Small intestine (tissue), 7 donors: ENCODE measurements around the gene CFAP65. TPM values are rescaled to one million over a fixed set of nuclear protein-coding genes. Genes with fewer than 3 reads are reported as not detected.
A peak's percentile ranks its signal among the peaks of the same experiment; 100 is the strongest.

Experiments used
- DNase-seq, 2 donors: peaks; one replicate each; pipeline versions ENCODE4 v3.0.0 to v3.0.0-alpha.2; 2013
- FAIRE-seq: peaks from 2 replicates; lab custom pipeline; 2012; peaks lifted over from hg19 to GRCh38; lab: Jason Lieb, UNC
- H3K27ac ChIP-seq, 3 donors: one replicate each; pipeline ENCODE4 v1.5.1; 2013; ENCODE audit warnings: low read length in 2 of 3, mild to moderate bottlenecking in 2 of 3, control low read depth in 1 of 3, inconsistent platforms in 1 of 3, low read depth in 1 of 3, moderate library complexity in 1 of 3
- H3K27me3 ChIP-seq, 3 donors: one replicate each; pipeline ENCODE4 v1.6.1; 2013; ENCODE audit warnings: low read length in 3 of 3, inconsistent platforms in 1 of 3; ENCODE audit not compliant: control insufficient read depth in 3 of 3, insufficient read depth in 3 of 3
- H3K36me3 ChIP-seq, 3 donors: one replicate each; pipeline ENCODE4 v1.6.1; 2013; ENCODE audit warnings: low read length in 3 of 3, inconsistent platforms in 1 of 3, low read depth in 1 of 3, mild to moderate bottlenecking in 1 of 3, moderate library complexity in 1 of 3; ENCODE audit not compliant: control insufficient read depth in 3 of 3, insufficient read depth in 2 of 3
- H3K4me1 ChIP-seq, 3 donors: one replicate each; pipeline ENCODE4 v1.6.1; 2013; ENCODE audit warnings: low read length in 2 of 3, inconsistent platforms in 1 of 3, low read depth in 1 of 3, mild to moderate bottlenecking in 1 of 3, moderate library complexity in 1 of 3; ENCODE audit not compliant: control insufficient read depth in 3 of 3, insufficient read depth in 2 of 3
- H3K4me3 ChIP-seq, 3 donors: one replicate each; pipeline ENCODE4 v1.5.1; 2013; ENCODE audit warnings: low read length in 3 of 3, control low read depth in 1 of 3, inconsistent platforms in 1 of 3, low read depth in 1 of 3, mild to moderate bottlenecking in 1 of 3, moderate library complexity in 1 of 3
- H3K9me3 ChIP-seq, 2 donors: one replicate each; pipeline ENCODE4 v1.6.1; 2013; ENCODE audit warnings: low read depth in 1 of 2, low read length in 1 of 2; ENCODE audit not compliant: control insufficient read depth in 2 of 2, insufficient read depth in 1 of 2
- WGBS, 3 donors: extraction: QIAGEN DNeasy Blood & Tissue Kit; methylation state at CpG; one replicate each; pipeline ENCODE4 v1.1.7; 2013; 5-methylcytosine and 5-hydroxymethylcytosine counted together
- polyA plus RNA-seq, 4 donors: library from polyadenylated mRNA; stranded (reverse) in 3 of 4; unstranded in 1 of 4; fragments of 200-250 nt in 3 of 4; fragments of 120-200 nt in 1 of 4; gene quantifications; one replicate each; pipeline versions ENCODE4 v1.2.1 to v1.2.3, GENCODE V29; 2013
- donor health status: healthy with polysubstance abuse.
- donor health status: control.
- donor health status: control.
- donor health status: Bipolar disorder and iron deficiency.
- donor health status: healthy.

Gene CFAP65
- polyA plus RNA-seq, 4 donors: 0.06 to 4.3 (median 1.1) TPM; not detected in 1

DNA sequence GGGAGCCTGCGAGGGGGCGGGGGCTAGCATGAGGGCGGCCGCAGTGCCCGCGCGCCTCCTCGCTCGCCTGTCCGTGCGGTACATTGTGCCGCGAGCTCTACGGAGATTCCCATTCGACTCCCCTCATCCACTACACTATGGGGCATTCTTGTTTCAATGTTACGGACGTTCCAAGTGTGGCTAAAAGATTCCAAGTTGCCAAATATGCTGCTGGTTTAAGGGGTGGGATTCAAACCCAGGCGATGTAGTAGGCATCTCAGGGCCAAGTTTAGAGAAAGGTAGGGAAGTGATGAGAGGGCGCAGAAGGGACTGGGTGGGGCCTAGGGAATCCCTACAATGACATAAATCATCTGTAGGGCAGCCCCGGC is 38.1 kb downstream of the CFAP65 start:
- DNase-seq (no peak), FAIRE-seq (no peak)
- WGBS, 3 donors: 6 to 11% (median 10%) methylated on average over 15 to 20 of the region's 20 CpGs
- Histone ChIP-seq H3K36me3 (no peaks in the 10 kb centered on the region), H3K4me3 (peak overlapping the region in 1 of 3 donors; percentile 21), H3K27me3 (peaks cover 0 to 70% (median 51%) of the 10 kb centered on the region in 3 donors), H3K4me1 (peaks cover 0 to 15% (median 4%) of the 10 kb centered on the region in 3 donors), H3K9me3 (no peaks in the 10 kb centered on the region), H3K27ac (no peak overlapping the region)

DNA sequence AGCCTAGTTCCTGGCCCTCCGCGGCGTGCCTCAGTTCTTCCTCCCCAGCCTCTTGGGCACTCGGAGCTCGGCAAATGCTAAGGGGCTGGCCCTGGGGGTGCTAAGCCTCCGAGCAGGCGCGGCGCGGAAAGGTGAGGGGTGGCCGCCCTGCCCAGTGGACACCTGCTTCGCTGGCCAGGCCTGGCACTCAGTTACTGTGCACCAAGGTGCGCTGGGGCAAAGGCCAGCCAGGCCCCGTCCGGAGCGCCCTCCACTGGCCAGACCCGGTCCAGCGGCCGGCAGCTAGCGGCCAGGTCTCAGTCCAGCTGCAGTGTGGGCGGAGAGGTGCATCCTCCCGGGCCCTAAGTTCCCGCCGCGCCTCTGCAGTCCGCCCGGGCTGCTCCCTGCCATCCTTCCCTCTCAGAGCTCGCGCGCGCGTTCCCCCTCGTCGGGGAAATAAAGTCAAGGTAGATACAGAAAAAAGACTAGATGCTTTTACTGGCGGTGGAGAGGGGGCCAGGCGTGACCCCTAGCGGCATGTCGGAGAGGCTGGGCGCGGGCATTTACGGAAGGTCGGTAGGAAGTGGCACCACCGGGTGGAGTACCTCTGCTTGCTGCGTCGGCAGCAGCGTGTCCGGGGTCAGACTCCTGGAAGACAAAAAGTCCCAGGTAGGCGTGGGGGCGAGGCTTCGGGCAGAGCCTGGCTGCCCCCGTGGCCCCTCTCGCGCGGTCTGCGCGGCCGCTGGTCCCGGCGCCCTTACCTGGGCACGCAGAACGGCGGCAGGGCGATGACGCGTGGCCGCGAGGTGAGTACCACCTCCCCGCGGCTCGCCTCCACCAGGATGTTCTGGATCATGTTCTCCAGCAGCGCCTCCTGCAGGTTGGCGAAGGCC is 38.7 kb downstream of the CFAP65 start:
- WGBS, 3 donors: 2% methylated on average over 64 to 72 of the region's 72 CpGs

DNA sequence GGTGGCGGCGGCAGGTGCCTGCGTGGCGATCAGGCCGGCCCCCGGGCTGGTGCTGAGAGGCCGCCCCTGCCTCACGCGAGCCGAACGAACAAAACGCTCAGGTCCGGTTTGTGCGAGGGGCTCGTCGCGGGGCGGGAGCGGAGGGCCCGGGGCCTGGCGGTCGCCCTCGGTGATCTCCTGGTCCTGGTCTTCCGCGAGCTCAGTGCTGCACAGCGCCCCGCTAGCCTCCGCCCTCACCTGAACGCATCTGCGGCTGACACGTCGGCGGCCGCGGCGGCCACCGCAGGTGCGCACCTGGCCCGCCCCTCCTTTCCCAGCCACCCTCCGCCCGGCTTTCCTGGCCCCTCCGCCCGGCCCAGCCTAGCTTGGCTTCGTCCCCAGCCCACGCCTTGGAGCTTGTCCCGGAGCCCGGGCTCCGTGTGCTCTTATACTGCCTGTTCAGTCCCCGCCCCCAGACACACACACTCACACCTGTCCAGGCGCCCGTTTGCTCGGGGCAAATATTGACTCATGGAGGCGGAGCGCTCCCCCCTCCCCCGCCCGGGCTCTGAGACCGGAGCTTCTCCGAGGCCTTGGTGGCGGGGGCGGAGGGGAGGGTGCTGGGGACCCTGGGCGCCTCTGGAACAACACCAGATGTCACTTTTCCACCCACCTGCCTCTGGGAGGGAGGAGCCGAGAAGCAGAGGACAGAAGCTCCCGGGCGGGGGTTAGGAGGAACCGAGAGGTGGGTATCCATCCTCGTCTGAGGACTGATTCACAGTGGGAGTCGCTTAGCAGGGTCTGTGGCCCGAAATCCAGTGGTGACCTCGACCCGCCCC is 39.5 kb downstream of the CFAP65 start:
- H3K4me3 ChIP-seq: peak overlapping the region in 2 of 3 donors; percentile 33 to 41
- H3K36me3 ChIP-seq: no peaks in the 10 kb centered on the region
- FAIRE-seq (no peak), DNase-seq (peak; percentile 92 to 93)
- H3K4me1 ChIP-seq: peaks cover 0 to 15% (median 4%) of the 10 kb centered on the region in 3 donors
- WGBS, 3 donors: 1 to 3% (median 1%) methylated on average over 50 to 70 of the region's 70 CpGs
- H3K9me3 ChIP-seq: no peaks in the 10 kb centered on the region
- peak overlapping the region; percentile 27 to 76 (median 74) for H3K27ac ChIP-seq
- peaks cover 2 to 75% (median 51%) of the 10 kb centered on the region in 3 donors for H3K27me3 ChIP-seq

More for the DNA sequence above, 38.7 kb downstream of the CFAP65 start:
- no peaks in the 10 kb centered on the region for H3K36me3 ChIP-seq
- peaks cover 0 to 15% (median 4%) of the 10 kb centered on the region in 3 donors for H3K4me1 ChIP-seq
- peaks cover 0 to 74% (median 51%) of the 10 kb centered on the region in 3 donors for H3K27me3 ChIP-seq
- H3K9me3 ChIP-seq: no peaks in the 10 kb centered on the region
- peak; percentile 72 to 87 for DNase-seq
- FAIRE-seq: no peak
- H3K27ac ChIP-seq: peak overlapping the region; percentile 7 to 76 (median 74)
- H3K4me3 ChIP-seq: peak overlapping the region; percentile 16 to 41 (median 33)

DNA sequence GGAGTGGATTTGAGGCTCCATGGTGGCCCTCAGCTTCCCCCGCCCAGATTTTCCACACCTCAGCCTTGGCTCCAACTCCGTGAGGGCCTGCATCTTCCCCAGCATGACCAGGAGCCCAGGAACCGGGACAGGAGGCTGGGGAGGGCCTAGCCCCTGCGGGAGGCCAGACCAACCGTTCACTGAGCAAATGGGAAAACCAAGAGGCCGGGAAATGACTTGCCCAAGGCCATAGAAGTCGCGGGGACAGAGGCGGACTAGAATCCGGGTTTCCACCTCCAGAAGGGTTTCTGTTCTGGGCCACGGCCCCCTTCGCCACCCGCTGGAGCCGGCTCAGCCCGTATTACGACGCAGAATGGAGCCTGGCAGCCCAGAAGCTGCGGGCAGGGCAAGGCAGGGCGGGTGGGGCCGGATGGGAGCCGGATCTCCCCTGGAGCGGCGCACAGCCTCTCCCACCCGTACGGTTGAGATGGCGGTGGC is 40.2 kb downstream of the CFAP65 start:
- DNase-seq (no peak), FAIRE-seq (no peak)
- Histone ChIP-seq H3K27me3 (peaks cover 4 to 81% (median 51%) of the 10 kb centered on the region in 3 donors), H3K4me3 (peak overlapping the region in 2 of 3 donors; percentile 33 to 41), H3K9me3 (no peaks in the 10 kb centered on the region), H3K36me3 (no peaks in the 10 kb centered on the region), H3K27ac (peak overlapping the region; percentile 27 to 68 (median 67)), H3K4me1 (peaks cover 2 to 21% (median 4%) of the 10 kb centered on the region in 3 donors)
- WGBS, 3 donors: 6 to 9% (median 7%) methylated on average over 24 to 26 of the region's 26 CpGs

DNA sequence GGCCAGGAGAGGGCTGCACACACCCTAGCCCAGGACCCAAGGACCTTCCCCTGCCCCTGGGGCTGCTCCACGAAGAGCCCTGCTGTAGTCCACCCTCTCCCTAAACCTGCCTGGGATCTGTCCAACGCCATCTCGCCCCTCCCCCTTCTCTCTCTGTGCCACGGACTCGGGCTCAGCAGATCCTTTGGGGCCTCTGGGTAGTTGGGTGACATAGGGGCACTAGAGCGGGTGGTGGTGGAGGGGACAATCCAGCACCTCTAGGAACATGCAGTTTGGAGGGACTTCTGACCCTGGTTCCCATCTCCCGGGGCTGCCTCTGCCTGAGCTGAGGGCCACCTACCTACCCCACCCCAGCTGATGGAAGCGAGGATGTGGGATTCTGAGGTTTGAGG is 40.8 kb downstream of the CFAP65 start:
- DNase-seq (no peak), FAIRE-seq (no peak)
- Histone ChIP-seq H3K27ac (peak overlapping the region in 2 of 3 donors; percentile 67 to 68), H3K4me3 (peak overlapping the region in 2 of 3 donors; percentile 33 to 41), H3K27me3 (peaks cover 4 to 81% (median 48%) of the 10 kb centered on the region in 3 donors), H3K4me1 (peaks cover 2 to 25% (median 4%) of the 10 kb centered on the region in 3 donors), H3K36me3 (no peaks in the 10 kb centered on the region), H3K9me3 (no peaks in the 10 kb centered on the region)
- 19 to 34% (median 33%) methylated on average over 5 to 8 of the region's 8 CpGs for WGBS, 3 donors

DNA sequence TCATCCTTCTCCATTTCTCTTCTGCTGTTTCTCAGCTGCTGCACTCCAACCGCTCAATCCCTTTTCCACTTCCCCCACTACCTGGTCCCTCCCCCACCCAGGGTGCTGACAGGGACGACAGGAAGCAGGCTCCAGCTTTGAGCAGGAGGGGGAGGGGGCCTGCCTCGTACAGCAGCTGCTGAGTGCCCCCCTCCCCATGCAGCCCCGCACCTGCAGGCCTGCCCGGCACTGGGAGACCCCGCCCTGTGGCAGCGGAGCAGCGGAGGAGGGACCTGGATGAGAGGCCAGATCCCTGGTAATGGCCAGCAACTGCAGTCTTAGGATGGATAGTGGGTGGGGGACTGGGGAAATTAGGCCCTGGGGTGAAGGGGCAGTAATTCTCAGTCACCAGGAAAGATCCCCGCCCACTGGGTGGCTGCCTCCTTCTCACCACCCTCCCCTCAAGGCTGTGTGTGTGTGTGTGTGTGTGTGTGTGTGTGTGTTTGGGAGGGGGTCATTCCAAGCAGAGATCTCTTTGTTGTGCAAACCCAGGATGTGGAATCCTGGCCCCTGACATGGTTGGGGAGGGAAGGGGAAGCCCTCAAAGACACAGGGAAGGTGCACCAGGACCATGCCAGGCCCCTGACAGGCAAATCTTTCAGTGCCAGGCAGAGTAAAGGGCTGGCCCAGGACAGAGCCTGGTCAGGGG is 41.3 kb downstream of the CFAP65 start:
- H3K27ac ChIP-seq: peak overlapping the region in 1 of 3 donors; percentile 67
- peaks cover 2 to 26% (median 4%) of the 10 kb centered on the region in 3 donors for H3K4me1 ChIP-seq
- H3K27me3 ChIP-seq: peaks cover 4 to 81% (median 48%) of the 10 kb centered on the region in 3 donors
- DNase-seq (no peak), FAIRE-seq (no peak)
- no peaks in the 10 kb centered on the region for H3K36me3 ChIP-seq
- 16 to 25% (median 18%) methylated on average over 9 of the region's 9 CpGs for WGBS, 3 donors
- H3K9me3 ChIP-seq: no peaks in the 10 kb centered on the region
- H3K4me3 ChIP-seq: peak overlapping the region in 1 of 3 donors; percentile 41

DNA sequence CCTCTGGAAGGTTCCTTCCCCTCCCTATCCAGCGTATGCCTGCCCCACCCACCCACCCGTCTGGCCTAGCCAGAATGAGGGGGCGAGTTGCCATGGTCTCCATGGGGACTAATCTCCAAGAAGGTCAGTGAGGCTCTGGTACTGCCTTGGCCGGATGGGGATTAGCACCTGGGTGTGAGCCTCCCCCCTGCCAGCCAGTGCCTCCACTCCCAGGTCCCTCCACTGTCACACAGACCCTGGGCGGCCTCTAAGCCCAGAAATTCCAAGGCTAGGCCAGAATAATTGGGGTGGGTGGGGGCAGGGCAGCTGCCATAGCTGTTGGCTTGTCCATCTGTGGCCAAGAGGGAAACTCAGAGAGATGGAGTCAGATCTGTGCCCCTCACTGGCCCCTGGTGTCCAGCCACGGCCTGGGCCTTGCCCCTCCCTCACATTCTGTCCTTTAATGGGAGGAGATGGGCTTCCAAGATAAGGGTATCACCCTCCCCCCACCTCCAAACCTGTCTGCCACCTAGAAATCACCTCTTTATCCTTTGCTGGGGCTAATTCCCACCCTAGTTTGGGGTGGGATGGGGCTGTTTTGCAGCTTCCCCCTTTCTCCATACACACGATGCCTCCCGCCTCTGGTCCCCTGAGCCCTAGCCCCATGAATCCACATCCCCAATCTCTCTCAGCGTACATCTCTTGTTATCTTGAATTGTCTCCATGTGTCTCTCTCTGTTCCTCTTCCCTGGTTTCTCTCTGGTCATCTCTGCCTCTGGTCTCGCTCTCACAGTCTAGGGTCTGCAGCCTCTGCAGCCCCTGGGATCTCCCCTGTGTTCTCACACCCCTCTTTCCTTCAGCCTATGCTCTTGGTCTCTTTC is 42.1 kb downstream of the CFAP65 start:
- DNase-seq (no peak), FAIRE-seq (no peak)
- Histone ChIP-seq H3K27me3 (peaks cover 4 to 83% (median 46%) of the 10 kb centered on the region in 3 donors), H3K9me3 (no peaks in the 10 kb centered on the region), H3K27ac (peak overlapping the region in 1 of 3 donors; percentile 67), H3K4me1 (peaks cover 2 to 26% (median 4%) of the 10 kb centered on the region in 3 donors), H3K4me3 (no peak overlapping the region), H3K36me3 (no peaks in the 10 kb centered on the region)
- 51 to 70% (median 67%) methylated on average over 9 to 10 of the region's 10 CpGs for WGBS, 3 donors
